ENCODE results near the gene AEN. TPM values are rescaled to one million over a fixed set of nuclear protein-coding genes. Genes with fewer than 3 reads are reported as not detected.
A peak's percentile ranks its signal among the peaks of the same experiment; 100 is the strongest.

Gene AEN
- total RNA-seq, 2 donors from 2014 or later = 64.7 to 76.4 TPM

- H3K9ac ChIP-seq (ENCODE audit: extremely low read depth, low read length, poor library complexity, severe bottlenecking) = no peak overlapping the region
- 13 to 29% methylated on average over 3 to 7 of the region's 7 CpGs for WGBS, 2 experiments (ENCODE audit: insufficient coverage in 1 of 2, insufficient read length in 1 of 2)
- Mint-ChIP-seq H3K4me1 (peaks cover 56% of the 10 kb centered on the region), H3K27me3 (ENCODE audit: insufficient read depth) (peaks cover 2% of the 10 kb centered on the region), H3K27ac (peak overlapping the region; percentile 79), H3K4me3 (no peak overlapping the region), H3K36me3 (ENCODE audit: low read depth) (peaks cover 51% of the 10 kb centered on the region), H3K9me3 (no peaks in the 10 kb centered on the region)
- H3K27ac ChIP-seq (ENCODE audit: low read depth, low read length) = no peak overlapping the region
- TF ChIP-seq CTCF (conservative IDR thresholded peaks at IDR 0.05) = no peak
- H3K4me1 ChIP-seq (ENCODE audit: control insufficient read depth, insufficient read depth, low read length) = peaks cover 23% of the 10 kb centered on the region
- no peaks in the 10 kb centered on the region for H3K27me3 ChIP-seq (ENCODE audit: control insufficient read depth, insufficient read depth, low read length, poor library complexity, severe bottlenecking)
- no peaks in the 10 kb centered on the region for H3K9me3 ChIP-seq (ENCODE audit: control insufficient read depth, low read length)
- H3K36me3 ChIP-seq (ENCODE audit: control insufficient read depth, insufficient read depth, low read length) = peaks cover 94% of the 10 kb centered on the region
- no peak overlapping the region for H3K4me3 ChIP-seq (ENCODE audit: low read length)
- DNase-seq = peak; percentile 96
These were observed 7.8 kb upstream of the AEN start for GRCh38 chr15:88613074-88613944.

- Mint-ChIP-seq H3K27me3 (ENCODE audit: insufficient read depth) (no peaks in the 10 kb centered on the region), H3K27ac (peak overlapping the region; percentile 88), H3K4me1 (peaks cover 54% of the 10 kb centered on the region), H3K9me3 (no peaks in the 10 kb centered on the region), H3K36me3 (ENCODE audit: low read depth) (peaks cover 51% of the 10 kb centered on the region), H3K4me3 (no peak overlapping the region)
- H3K4me3 ChIP-seq (ENCODE audit: low read length) = no peak overlapping the region
- no peak overlapping the region for H3K27ac ChIP-seq (ENCODE audit: low read depth, low read length)
- 82 to 88% methylated on average over 8 to 11 of the region's 11 CpGs for WGBS, 2 experiments (ENCODE audit: insufficient coverage in 1 of 2, insufficient read length in 1 of 2)
- no peaks in the 10 kb centered on the region for H3K9me3 ChIP-seq (ENCODE audit: control insufficient read depth, low read length)
- no peak for DNase-seq
- H3K36me3 ChIP-seq (ENCODE audit: control insufficient read depth, insufficient read depth, low read length) = peaks cover 87% of the 10 kb centered on the region
- no peak overlapping the region for H3K9ac ChIP-seq (ENCODE audit: extremely low read depth, low read length, poor library complexity, severe bottlenecking)
- H3K4me1 ChIP-seq (ENCODE audit: control insufficient read depth, insufficient read depth, low read length) = peaks cover 14% of the 10 kb centered on the region
- no peak for TF ChIP-seq CTCF (conservative IDR thresholded peaks at IDR 0.05)
- H3K27me3 ChIP-seq (ENCODE audit: control insufficient read depth, insufficient read depth, low read length, poor library complexity, severe bottlenecking) = no peaks in the 10 kb centered on the region
These were observed 5.6 kb upstream of the AEN start for GRCh38 chr15:88615303-88616107.

GRCh38 chr15:88616240-88616639 is 4.9 kb upstream of the AEN start:
- H3K27ac Mint-ChIP-seq = peak overlapping the region; percentile 88

More at GRCh38 chr15:88616240-88616639, 4.9 kb upstream of the AEN start:
- DNase-seq = no peak
- 80 to 89% methylated on average over 4 of the region's 4 CpGs for WGBS, 2 experiments (ENCODE audit: insufficient coverage in 1 of 2, insufficient read length in 1 of 2)
- H3K4me1 ChIP-seq (ENCODE audit: control insufficient read depth, insufficient read depth, low read length) = peaks cover 14% of the 10 kb centered on the region
- Mint-ChIP-seq H3K36me3 (ENCODE audit: low read depth) (peaks cover 51% of the 10 kb centered on the region), H3K4me1 (peaks cover 53% of the 10 kb centered on the region), H3K4me3 (no peak overlapping the region), H3K9me3 (no peaks in the 10 kb centered on the region), H3K27me3 (ENCODE audit: insufficient read depth) (no peaks in the 10 kb centered on the region)
- no peaks in the 10 kb centered on the region for H3K9me3 ChIP-seq (ENCODE audit: control insufficient read depth, low read length)
- no peak overlapping the region for H3K9ac ChIP-seq (ENCODE audit: extremely low read depth, low read length, poor library complexity, severe bottlenecking)
- peaks cover 79% of the 10 kb centered on the region for H3K36me3 ChIP-seq (ENCODE audit: control insufficient read depth, insufficient read depth, low read length)
- H3K27ac ChIP-seq (ENCODE audit: low read depth, low read length) = no peak overlapping the region
- no peak overlapping the region for H3K4me3 ChIP-seq (ENCODE audit: low read length)
- no peak for TF ChIP-seq CTCF (conservative IDR thresholded peaks at IDR 0.05)
- H3K27me3 ChIP-seq (ENCODE audit: control insufficient read depth, insufficient read depth, low read length, poor library complexity, severe bottlenecking) = no peaks in the 10 kb centered on the region
